Adrenal gland (tissue), 12 donors: ENCODE results near the gene ITGB5. TPM values are rescaled to one million over a fixed set of nuclear protein-coding genes. Genes with fewer than 3 reads are reported as not detected.

ENCODE experiments used
- DNase-seq, 7 donors: peaks; one replicate each; pipeline ENCODE4 v3.0.0-alpha.2; 2019 to 2020
- H3K27ac ChIP-seq, 5 donors: fragments of 200-600 bp; sonication (generic) in 4 of 5; 1 replicate in 3 of 5; 2 replicates in 2 of 5; pipeline versions ENCODE4 v1.5.1 to v1.8.0; 2016 to 2020; ENCODE audit warnings: mild to moderate bottlenecking in 1 of 5
- H3K27me3 ChIP-seq: fragments of 200-600 bp; 2 replicates; pipeline ENCODE4 v1.8.0; 2021
- H3K36me3 ChIP-seq, 2 donors: fragments of 200-600 bp; replicated peaks in 1 of 2; 1 replicate in 1 of 2; 2 replicates in 1 of 2; pipeline versions ENCODE4 v1.5.1 to v1.8.0; 2018 to 2022
- H3K4me1 ChIP-seq, 2 donors: fragments of 200-600 bp; replicated peaks in 1 of 2; 1 replicate in 1 of 2; 2 replicates in 1 of 2; pipeline versions ENCODE4 v1.5.1 to v1.8.0; 2018 to 2021
- H3K4me3 ChIP-seq, 4 donors: fragments of 200-600 bp; sonication (generic) in 3 of 4; one replicate each; pipeline ENCODE4 v1.5.1; 2016 to 2018
- H3K9me3 ChIP-seq, 3 donors: fragments of 200-600 bp; sonication (generic) in 1 of 3; replicated peaks in 1 of 3; 1 replicate in 2 of 3; 2 replicates in 1 of 3; pipeline versions ENCODE4 v1.5.1 to v1.8.0; 2016 to 2021
- CTCF ChIP-seq, 6 experiments: fragments of 450-650 bp in 4 of 6; fragments of 200-600 bp in 2 of 6; sonication (generic) in 1 of 6; IDR thresholded peaks; 1 replicate in 5 of 6; 2 replicates in 1 of 6; pipeline versions ENCODE4 v1.5.1 to v1.8.0; 2016 to 2021; ENCODE audit warnings: antibody characterized with exemption in 6 of 6, mild to moderate bottlenecking in 2 of 6, moderate library complexity in 1 of 6
- POLR2A ChIP-seq, 2 donors: fragments of 450-650 bp; IDR thresholded peaks; one replicate each; pipeline ENCODE4 v1.6.1; 2017; ENCODE audit warnings: antibody characterized with exemption in 2 of 2, mild to moderate bottlenecking in 2 of 2, moderate library complexity in 1 of 2
- WGBS, 4 donors: extraction: QIAGEN DNeasy Blood & Tissue Kit in 2 of 4; methylation state at CpG; one replicate each; pipeline versions ENCODE4 v1.1.5 to v1.1.7; 2013 to 2017; 5-methylcytosine and 5-hydroxymethylcytosine counted together
- intact Hi-C, 2 donors: fragments of 100-400 bp; cut with DNase I; formaldehyde crosslinking; loops; one replicate each; pipeline versions ENCODE4 v1.14.1 to v1.15.0; 2022 to 2023
- polyA plus RNA-seq, 3 donors: library from polyadenylated mRNA; stranded (reverse); fragments of 200-250 nt in 2 of 3; fragments of 350-450 nt in 1 of 3; fragmentation: Illumina TruSeq in 1 of 3; extraction: RNeasy Lipid Tissue Mini Kit (QIAGEN cat#74804) in 1 of 3; gene quantifications; one replicate each; pipeline ENCODE4 v1.2.3, GENCODE V29; 2013 to 2014
- total RNA-seq, 9 donors: library from RNA; depleted of rRNA in 4 of 9; stranded (reverse); fragments of >200 nt in 4 of 9; fragments of 120-200 nt in 1 of 9; fragmentation: NEBNext Ultra II Directional in 1 of 9; extraction: Animal tissue kit (Norgen Biotek cat#: 25700) in 1 of 9; gene quantifications; one replicate each; pipeline versions ENCODE4 v1.1.0 to v1.2.4, GENCODE V29; 2013 to 2023
- donor health status: healthy with polysubstance abuse.
- donor health status: Bipolar disorder and iron deficiency.
- donor health status: DM: yes; HTN: yes; CAD: no.
- donor health status: DM: no; HTN: no; CAD: no.
- donor health status: DM: no; HTN: no; CAD: no.
- donor health status: DM: yes; HTN: yes; CAD: no.

ITGB5 gene
- total and polyA plus RNA-seq, 12 donors: 9.4 to 404 (median 94.8) TPM

DNA sequence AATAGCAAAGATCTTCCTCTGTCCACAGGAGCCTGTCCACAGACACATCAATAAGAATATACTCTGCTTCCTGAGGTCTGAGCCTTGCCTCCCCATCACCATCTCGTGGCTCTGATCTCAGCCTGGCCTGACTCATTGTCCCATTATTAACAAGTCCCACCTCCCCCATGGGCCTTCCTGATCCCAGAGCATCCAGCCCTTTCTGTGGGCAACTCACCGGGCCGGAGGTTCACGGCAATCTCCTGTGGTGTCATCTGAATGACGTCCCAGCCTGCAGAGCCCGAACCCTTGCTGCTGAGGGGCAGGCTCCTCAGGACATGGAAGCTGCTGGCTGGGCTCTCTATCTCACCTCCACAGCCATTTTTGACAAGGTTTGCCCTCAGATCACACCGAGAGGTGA lies 28.1 kb downstream of the ITGB5 start:
- no peaks in the 10 kb centered on the region for H3K27me3 ChIP-seq
- H3K4me1 ChIP-seq: peaks cover 17 to 49% of the 10 kb centered on the region in 2 donors
- H3K36me3 ChIP-seq: peaks cover 0 to 6% of the 10 kb centered on the region in 2 donors
- intact Hi-C loops: no loop called here
- no peak for DNase-seq
- H3K4me3 ChIP-seq: no peak overlapping the region
- no peak for TF ChIP-seq CTCF (IDR thresholded peaks at IDR 0.05)
- no peak for TF ChIP-seq POLR2A (IDR thresholded peaks at IDR 0.05)
- 77 to 90% (median 84%) methylated on average over 6 to 7 of the region's 7 CpGs for WGBS, 4 donors
- peak overlapping the region in 1 of 5 donors; percentile 23 for H3K27ac ChIP-seq
- no peaks in the 10 kb centered on the region for H3K9me3 ChIP-seq

DNA sequence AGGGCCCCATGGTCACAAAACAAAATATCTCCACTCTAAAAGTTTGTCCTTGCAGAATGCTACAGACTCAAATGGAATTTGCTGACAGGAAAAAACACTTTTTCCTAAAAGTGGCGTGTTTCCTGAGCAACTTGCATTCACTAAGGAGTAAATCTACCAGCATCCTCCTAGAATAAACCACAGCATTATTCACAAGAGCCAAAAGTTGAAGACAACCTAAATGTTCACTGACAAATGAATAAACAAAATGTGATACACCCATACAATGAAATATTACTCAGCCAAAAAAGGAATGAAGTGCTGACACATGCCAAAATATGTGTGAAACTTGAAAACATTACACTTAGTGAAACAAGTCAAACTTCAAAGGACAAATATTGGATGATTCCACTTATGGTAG lies 28.9 kb downstream of the ITGB5 start:
- Histone ChIP-seq H3K9me3 (no peaks in the 10 kb centered on the region), H3K4me3 (no peak overlapping the region), H3K27ac (peak overlapping the region in 2 of 5 donors; percentile 17 to 27), H3K27me3 (no peaks in the 10 kb centered on the region), H3K4me1 (peaks cover 13 to 46% of the 10 kb centered on the region in 2 donors), H3K36me3 (peaks cover 0 to 10% of the 10 kb centered on the region in 2 donors)
- no peak for TF ChIP-seq CTCF (IDR thresholded peaks at IDR 0.05)
- TF ChIP-seq POLR2A (IDR thresholded peaks at IDR 0.05): no peak
- 33 to 42% (median 38%) methylated on average over 1 of the region's 1 CpG for WGBS, 4 donors
- DNase-seq: no peak
- intact Hi-C loops: no loop called here

DNA sequence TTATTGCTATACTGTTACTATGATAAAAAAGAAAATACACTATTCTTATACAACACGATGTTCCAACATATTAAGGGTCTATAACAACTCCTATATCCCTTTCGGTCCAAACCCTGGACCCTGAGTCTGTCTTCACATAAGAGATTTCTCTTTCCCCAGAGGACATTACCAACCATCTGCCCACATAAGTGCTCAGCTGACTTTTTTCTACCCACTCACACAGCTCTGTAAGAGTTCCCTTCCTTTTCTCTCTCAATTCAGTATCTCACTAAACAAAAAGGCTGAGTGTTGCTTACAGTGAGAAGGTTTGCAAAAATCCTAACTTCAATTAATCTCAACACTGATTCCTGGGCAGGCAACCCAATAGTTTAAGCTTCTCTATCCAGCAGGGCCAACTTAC lies 30.5 kb downstream of the ITGB5 start:
- no peak for TF ChIP-seq CTCF (IDR thresholded peaks at IDR 0.05)
- TF ChIP-seq POLR2A (IDR thresholded peaks at IDR 0.05): no peak
- 87 to 97% (median 94%) methylated on average over 2 of the region's 2 CpGs for WGBS, 4 donors
- H3K27ac ChIP-seq: no peak overlapping the region
- no peaks in the 10 kb centered on the region for H3K27me3 ChIP-seq
- intact Hi-C loops: no loop called here
- no peak for DNase-seq
- no peaks in the 10 kb centered on the region for H3K9me3 ChIP-seq
- H3K4me1 ChIP-seq: peaks cover 13 to 37% of the 10 kb centered on the region in 2 donors
- H3K4me3 ChIP-seq: no peak overlapping the region
- peaks cover 0 to 10% of the 10 kb centered on the region in 2 donors for H3K36me3 ChIP-seq

DNA sequence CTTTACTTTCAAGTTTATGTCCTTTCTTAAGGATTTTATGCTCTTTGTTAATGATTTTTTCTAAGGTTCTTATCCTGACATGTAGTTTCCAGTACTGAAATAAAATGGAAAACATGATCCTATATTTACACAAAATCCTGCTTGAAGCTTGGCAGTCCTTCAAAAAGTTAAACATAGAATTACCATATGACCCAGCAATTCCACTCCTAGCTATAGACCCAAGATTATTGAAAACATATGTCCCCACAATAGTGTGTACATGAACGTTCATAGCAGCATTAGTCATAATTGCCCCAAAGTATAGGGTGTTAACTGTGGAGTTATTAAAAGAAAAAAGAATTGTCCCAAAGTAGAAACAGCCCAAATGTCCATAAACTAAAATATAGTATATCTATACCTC lies 33.2 kb downstream of the ITGB5 start:
- WGBS, 4 donors: 70 to 89% (median 76%) methylated on average over 1 of the region's 1 CpG
- Histone ChIP-seq H3K4me1 (peaks cover 0 to 30% of the 10 kb centered on the region in 2 donors), H3K9me3 (no peaks in the 10 kb centered on the region), H3K36me3 (peaks cover 0 to 10% of the 10 kb centered on the region in 2 donors), H3K27ac (no peak overlapping the region), H3K4me3 (no peak overlapping the region), H3K27me3 (no peaks in the 10 kb centered on the region)
- no peak for TF ChIP-seq CTCF (IDR thresholded peaks at IDR 0.05)
- no peak for TF ChIP-seq POLR2A (IDR thresholded peaks at IDR 0.05)
- DNase-seq: no peak
- intact Hi-C loops: no loop called here
